ENCODE results near the gene ZNF526. TPM values are rescaled to one million over a fixed set of nuclear protein-coding genes. Genes with fewer than 3 reads are reported as not detected.

ZNF526 gene
- total and polyA plus RNA-seq, 7 donors, result 2.2 to 6.8 (median 3.9) TPM

- intact Hi-C loops (cut with DNase I), result no loop called here
- peak overlapping the region; percentile 99 to 100 (median 100) for H3K27ac ChIP-seq
- no peaks in the 10 kb centered on the region for H3K27me3 ChIP-seq
- TF ChIP-seq EP300 (IDR thresholded peaks at IDR 0.05), result no peak
- no peak for TF ChIP-seq CTCF (IDR thresholded peaks at IDR 0.05)
- TF ChIP-seq POLR2A (IDR thresholded peaks at IDR 0.05), result no peak
- no peak for TF ChIP-seq POLR2AphosphoS5 (IDR thresholded peaks at IDR 0.05)
- no peaks in the 10 kb centered on the region for H3K9me3 ChIP-seq
- peak overlapping the region in 3 of 4 donors; percentile 84 to 100 (median 97) for H3K4me3 ChIP-seq
- peak; percentile 69 for DNase-seq
- H3K36me3 ChIP-seq, result peaks cover 14 to 22% (median 17%) of the 10 kb centered on the region in 4 donors
- peaks cover 0 to 66% (median 51%) of the 10 kb centered on the region in 4 donors for H3K4me1 ChIP-seq
- 82% methylated on average over 4 of the region's 4 CpGs for WGBS, 2 donors
These were observed 31.7 kb downstream of the ZNF526 start for GRCh38 chr19:42251572-42252358.

GRCh38 chr19:42252365-42253244 lies 32.5 kb downstream of the ZNF526 start:
- Histone ChIP-seq H3K4me1 (peaks cover 0 to 66% (median 51%) of the 10 kb centered on the region in 4 donors), H3K27ac (peak overlapping the region; percentile 99 to 100 (median 100)), H3K27me3 (no peaks in the 10 kb centered on the region), H3K36me3 (peaks cover 14 to 22% (median 17%) of the 10 kb centered on the region in 4 donors), H3K4me3 (peak overlapping the region; percentile 84 to 100 (median 98)), H3K9me3 (no peaks in the 10 kb centered on the region)
- intact Hi-C loops (cut with DNase I), result no loop called here
- peak in 3 of 4 donors; percentile 26 to 54 (median 37) for TF ChIP-seq POLR2AphosphoS5 (IDR thresholded peaks at IDR 0.05)
- no peak for TF ChIP-seq CTCF (IDR thresholded peaks at IDR 0.05)
- 16 to 31% methylated on average over 27 of the region's 27 CpGs for WGBS, 2 donors
- DNase-seq, result peak; percentile 91

- H3K36me3 ChIP-seq, result peaks cover 11 to 17% (median 15%) of the 10 kb centered on the region in 4 donors
- peak overlapping the region; percentile 84 to 100 (median 98) for H3K4me3 ChIP-seq
- H3K27ac ChIP-seq, result peak overlapping the region; percentile 99 to 100 (median 100)
- no peaks in the 10 kb centered on the region for H3K27me3 ChIP-seq
- H3K4me1 ChIP-seq, result peaks cover 0 to 63% (median 51%) of the 10 kb centered on the region in 4 donors
- TF ChIP-seq POLR2A (IDR thresholded peaks at IDR 0.05) (peak in 1 of 2 donors; percentile 15), EP300 (IDR thresholded peaks at IDR 0.05) (no peak), CTCF (IDR thresholded peaks at IDR 0.05) (no peak), POLR2AphosphoS5 (IDR thresholded peaks at IDR 0.05) (peak; percentile 53 to 76 (median 64))
- H3K9me3 ChIP-seq, result no peaks in the 10 kb centered on the region
- peak; percentile 89 for DNase-seq
- WGBS, 2 donors, result 1% methylated on average over 71 of the region's 71 CpGs
- intact Hi-C loops (cut with DNase I), result loop anchor here (2.0 kb wide), 1 partner anchor 27 kb away; no protein-coding TSS in a partner anchor
These were observed 33.4 kb downstream of the ZNF526 start for GRCh38 chr19:42253245-42254088.
